ENCODE measurements around the gene ACAP3.
"Not testable (repeated sequence)": the region's sequence is repeated elsewhere in the genome, so short reads cannot be mapped to it uniquely, and the experiment has no call there.

The ACAP3 gene

GRCh38 chr1:1250786-1251284 lies 56.9 kb downstream of the ACAP3 start:
- no peak overlapping the region for H3K4me3 ChIP-seq (replicated peaks; ENCODE audit: low read depth, low read length)
- no peak for TF ChIP-seq CTCF (IDR thresholded peaks at IDR 0.05; ENCODE audit: insufficient read depth, low read length, poor library complexity, severe bottlenecking)
- peak; percentile 69 for DNase-seq (ENCODE audit: extremely low read depth, insufficient read length)
- peaks cover 11% of the 10 kb centered on the region for H3K36me3 ChIP-seq (ENCODE audit: control insufficient read depth, insufficient read depth, low read length)
- H3K27me3 ChIP-seq (replicated peaks; ENCODE audit: control insufficient read depth, insufficient read depth, low read length), result no peaks in the 10 kb centered on the region; the same call in 1 of the 2 replicates

GRCh38 chr1:1248009-1248913 lies 59.5 kb downstream of the ACAP3 start:
- not testable (repeated sequence) for H3K27me3 ChIP-seq (replicated peaks; ENCODE audit: control insufficient read depth, insufficient read depth, low read length); H3K36me3 ChIP-seq (ENCODE audit: control insufficient read depth, insufficient read depth, low read length); H3K4me3 ChIP-seq (replicated peaks; ENCODE audit: low read depth, low read length); DNase-seq (ENCODE audit: extremely low read depth, insufficient read length)

- H3K36me3 ChIP-seq (ENCODE audit: control insufficient read depth, insufficient read depth, low read length), result no peaks in the 10 kb centered on the region
- H3K27me3 ChIP-seq (replicated peaks; ENCODE audit: control insufficient read depth, insufficient read depth, low read length), result no peaks in the 10 kb centered on the region; the same call in 1 of the 2 replicates
- DNase-seq (ENCODE audit: extremely low read depth, insufficient read length), result no peak
- H3K4me3 ChIP-seq (replicated peaks; ENCODE audit: low read depth, low read length), result no peak overlapping the region
- TF ChIP-seq CTCF (IDR thresholded peaks at IDR 0.05; ENCODE audit: insufficient read depth, low read length, poor library complexity, severe bottlenecking), result no peak
Measured at GRCh38 chr1:1247341-1247913, 60.3 kb downstream of the ACAP3 start.

- Histone ChIP-seq H3K4me3 (replicated peaks; ENCODE audit: low read depth, low read length) (no peak within 1 kb of the TSS), H3K36me3 (ENCODE audit: control insufficient read depth, insufficient read depth, low read length) (no peaks in the 10 kb centered on the region), H3K27me3 (replicated peaks; ENCODE audit: control insufficient read depth, insufficient read depth, low read length) (no peaks in the 10 kb centered on the region; the same call in 1 of the 2 replicates)
- TF ChIP-seq CTCF (IDR thresholded peaks at IDR 0.05; ENCODE audit: insufficient read depth, low read length, poor library complexity, severe bottlenecking), result no peak
- no peak for DNase-seq (ENCODE audit: extremely low read depth, insufficient read length)
Measured at GRCh38 chr1:1246577-1247340, 61.0 kb downstream of the ACAP3 start, which contains the start of gene C1QTNF12. Gene C1QTNF12 (minus strand): TSS chr1:1246722. CDS start chr1:1246690, 32 bp downstream.

GRCh38 chr1:1245817-1246576 lies 61.7 kb downstream of the ACAP3 start:
- Histone ChIP-seq H3K36me3 (ENCODE audit: control insufficient read depth, insufficient read depth, low read length) (no peaks in the 10 kb centered on the region), H3K4me3 (replicated peaks; ENCODE audit: low read depth, low read length) (no peak overlapping the region), H3K27me3 (replicated peaks; ENCODE audit: control insufficient read depth, insufficient read depth, low read length) (no peaks in the 10 kb centered on the region; the same call in 1 of the 2 replicates)
- TF ChIP-seq CTCF (IDR thresholded peaks at IDR 0.05; ENCODE audit: insufficient read depth, low read length, poor library complexity, severe bottlenecking), result no peak
- no peak for DNase-seq (ENCODE audit: extremely low read depth, insufficient read length)
